ENCODE data around the gene MTFR1L. TPM values are rescaled to one million over a fixed set of nuclear protein-coding genes. Genes with fewer than 3 reads are reported as not detected.

The MTFR1L gene
- total RNA-seq, 1 experiment from 2014 or later, result 26.2 TPM

DNA sequence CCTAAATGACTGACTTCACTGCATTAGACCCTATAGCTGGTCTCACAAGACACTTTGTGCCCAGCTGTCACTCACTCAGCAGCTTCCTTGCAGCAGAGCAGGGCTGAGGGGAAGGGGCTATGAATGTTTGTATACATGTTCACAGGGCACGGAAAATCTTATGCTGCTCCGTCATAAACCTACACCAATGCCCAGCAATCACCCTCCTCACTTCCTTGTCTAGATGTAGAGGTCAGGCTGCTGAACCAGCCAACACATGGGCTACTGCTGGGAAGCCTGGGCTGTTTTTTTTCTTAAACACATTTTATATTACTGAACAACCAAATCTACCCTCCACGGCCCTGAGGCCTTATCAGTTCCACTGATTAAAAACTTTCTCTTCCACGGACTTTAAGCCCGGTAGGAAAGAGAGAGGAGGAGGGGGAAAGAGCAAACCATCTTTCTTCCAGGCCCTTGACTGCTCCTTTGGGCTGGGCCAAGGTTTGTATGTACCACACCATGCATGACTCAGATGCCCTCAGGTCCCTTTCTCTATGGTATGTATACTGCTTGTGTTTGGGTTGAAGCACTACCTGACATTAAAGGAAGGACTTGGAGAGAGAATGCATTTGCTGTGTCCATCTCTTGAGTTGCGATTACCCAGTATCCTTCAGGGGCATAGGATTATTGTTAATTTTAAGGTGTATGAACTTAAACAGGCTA is 12.7 kb downstream of the MTFR1L start:
- no peaks in the 10 kb centered on the region for H3K9me3 Mint-ChIP-seq (ENCODE audit: unreplicated experiment)
- H3K4me3 Mint-ChIP-seq (ENCODE audit: unreplicated experiment), result no peak overlapping the region
- H3K4me3 ChIP-seq (ENCODE audit: low read depth, low read length), result no peak overlapping the region
- ChIA-PET POLR2A (no interaction called here), CTCF (no interaction called here)
- TF ChIP-seq, protein P1, sequence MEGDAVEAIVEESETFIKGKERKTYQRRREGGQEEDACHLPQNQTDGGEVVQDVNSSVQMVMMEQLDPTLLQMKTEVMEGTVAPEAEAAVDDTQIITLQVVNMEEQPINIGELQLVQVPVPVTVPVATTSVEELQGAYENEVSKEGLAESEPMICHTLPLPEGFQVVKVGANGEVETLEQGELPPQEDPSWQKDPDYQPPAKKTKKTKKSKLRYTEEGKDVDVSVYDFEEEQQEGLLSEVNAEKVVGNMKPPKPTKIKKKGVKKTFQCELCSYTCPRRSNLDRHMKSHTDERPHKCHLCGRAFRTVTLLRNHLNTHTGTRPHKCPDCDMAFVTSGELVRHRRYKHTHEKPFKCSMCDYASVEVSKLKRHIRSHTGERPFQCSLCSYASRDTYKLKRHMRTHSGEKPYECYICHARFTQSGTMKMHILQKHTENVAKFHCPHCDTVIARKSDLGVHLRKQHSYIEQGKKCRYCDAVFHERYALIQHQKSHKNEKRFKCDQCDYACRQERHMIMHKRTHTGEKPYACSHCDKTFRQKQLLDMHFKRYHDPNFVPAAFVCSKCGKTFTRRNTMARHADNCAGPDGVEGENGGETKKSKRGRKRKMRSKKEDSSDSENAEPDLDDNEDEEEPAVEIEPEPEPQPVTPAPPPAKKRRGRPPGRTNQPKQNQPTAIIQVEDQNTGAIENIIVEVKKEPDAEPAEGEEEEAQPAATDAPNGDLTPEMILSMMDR (IDR thresholded peaks at IDR 0.05; ENCODE audit: insufficient read depth in 1 of 2, low read depth in 1 of 2, low read length in 1 of 2, severe bottlenecking in 1 of 2, unreplicated experiment in 1 of 2), result no peak
- intact Hi-C loops (cut with micrococcal nuclease; ENCODE audit: unreplicated experiment), result no loop called here
- H3K27ac Mint-ChIP-seq (ENCODE audit: unreplicated experiment), result no peak overlapping the region
- TSS peak; percentile 26 for BruUV-seq (replicated peaks)
- peaks cover 5% of the 10 kb centered on the region for H3K4me1 Mint-ChIP-seq (ENCODE audit: low read depth, unreplicated experiment)
- DNase-seq, result no peak
- peaks cover 65% of the 10 kb centered on the region for H3K36me3 Mint-ChIP-seq (ENCODE audit: insufficient read depth, unreplicated experiment)
- H3K4me1 ChIP-seq, result no peaks in the 10 kb centered on the region
- no peaks in the 10 kb centered on the region for H3K27me3 Mint-ChIP-seq (ENCODE audit: insufficient read depth, unreplicated experiment)
- no peaks in the 10 kb centered on the region for H3K27me3 ChIP-seq (replicated peaks; ENCODE audit: control insufficient read depth, insufficient read depth, low read length)
- peaks cover 1% of the 10 kb centered on the region for H3K36me3 ChIP-seq (ENCODE audit: control insufficient read depth, insufficient read depth, low read length)
- H3K9me3 ChIP-seq, result no peaks in the 10 kb centered on the region

DNA sequence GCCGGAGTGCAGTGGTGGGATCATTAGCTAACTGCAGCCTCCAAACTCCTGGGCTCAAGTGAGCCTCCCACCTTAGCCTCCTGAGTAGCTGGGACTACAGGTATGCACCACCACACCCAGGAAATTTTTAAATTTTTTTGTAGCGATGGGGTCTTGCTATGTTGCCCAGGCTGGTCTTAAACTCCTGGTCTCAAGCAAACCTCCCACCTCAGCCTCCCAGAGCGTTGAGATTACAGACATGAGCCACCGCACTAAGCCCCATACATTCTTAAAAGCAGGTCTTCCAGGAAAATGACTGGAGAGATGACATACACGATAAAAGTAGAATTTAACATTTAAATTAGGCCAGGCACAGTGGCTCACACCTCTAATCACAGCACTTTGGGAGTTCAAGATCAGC is 13.4 kb downstream of the MTFR1L start:
- no peaks in the 10 kb centered on the region for H3K27me3 Mint-ChIP-seq (ENCODE audit: insufficient read depth, unreplicated experiment)
- H3K36me3 Mint-ChIP-seq (ENCODE audit: insufficient read depth, unreplicated experiment), result peaks cover 60% of the 10 kb centered on the region
- Histone ChIP-seq H3K4me1 (no peaks in the 10 kb centered on the region), H3K9me3 (no peaks in the 10 kb centered on the region), H3K4me3 (ENCODE audit: low read depth, low read length) (no peak overlapping the region), H3K27me3 (replicated peaks; ENCODE audit: control insufficient read depth, insufficient read depth, low read length) (no peaks in the 10 kb centered on the region), H3K36me3 (ENCODE audit: control insufficient read depth, insufficient read depth, low read length) (peaks cover 1% of the 10 kb centered on the region)
- intact Hi-C loops (cut with micrococcal nuclease; ENCODE audit: unreplicated experiment), result no loop called here
- no peaks in the 10 kb centered on the region for H3K9me3 Mint-ChIP-seq (ENCODE audit: unreplicated experiment)
- TF ChIP-seq, protein P1 (IDR thresholded peaks at IDR 0.05; ENCODE audit: insufficient read depth in 1 of 2, low read depth in 1 of 2, low read length in 1 of 2, severe bottlenecking in 1 of 2, unreplicated experiment in 1 of 2), result no peak
- peaks cover 6% of the 10 kb centered on the region for H3K4me1 Mint-ChIP-seq (ENCODE audit: low read depth, unreplicated experiment)
- POLR2A ChIA-PET, result no interaction called here
- H3K27ac Mint-ChIP-seq (ENCODE audit: unreplicated experiment), result no peak overlapping the region
- no peak for DNase-seq
- CTCF ChIA-PET, result no interaction called here
- BruUV-seq (replicated peaks), result no TSS peak
- no peak overlapping the region for H3K4me3 Mint-ChIP-seq (ENCODE audit: unreplicated experiment)

DNA sequence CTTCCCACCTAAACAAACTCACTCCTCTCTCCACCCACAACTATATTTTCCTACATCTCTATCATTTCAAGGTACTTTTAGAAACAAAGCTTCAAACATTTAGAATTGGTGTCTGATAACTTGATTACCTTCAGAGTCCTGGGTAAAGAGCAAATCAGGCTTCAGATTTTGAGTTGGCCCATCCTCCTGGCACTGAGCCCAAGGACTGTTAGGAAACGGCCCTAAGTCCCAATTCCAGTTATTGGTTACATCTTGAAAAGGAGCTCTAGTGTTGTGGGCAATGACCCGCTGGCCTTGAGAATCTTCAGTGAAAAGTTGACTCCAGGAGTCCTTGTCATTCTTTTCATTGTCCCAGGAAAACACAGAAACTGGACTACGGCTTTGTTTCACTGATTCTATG is 15.1 kb downstream of the MTFR1L start:
- peaks cover 6% of the 10 kb centered on the region for H3K4me1 Mint-ChIP-seq (ENCODE audit: low read depth, unreplicated experiment)
- TF ChIP-seq, protein P1 (IDR thresholded peaks at IDR 0.05; ENCODE audit: insufficient read depth in 1 of 2, low read depth in 1 of 2, low read length in 1 of 2, severe bottlenecking in 1 of 2, unreplicated experiment in 1 of 2), result no peak
- no TSS peak for BruUV-seq (replicated peaks)
- Histone ChIP-seq H3K4me1 (no peaks in the 10 kb centered on the region), H3K9me3 (no peaks in the 10 kb centered on the region), H3K27me3 (replicated peaks; ENCODE audit: control insufficient read depth, insufficient read depth, low read length) (no peaks in the 10 kb centered on the region), H3K4me3 (ENCODE audit: low read depth, low read length) (no peak overlapping the region), H3K36me3 (ENCODE audit: control insufficient read depth, insufficient read depth, low read length) (peaks cover 1% of the 10 kb centered on the region)
- intact Hi-C loops (cut with micrococcal nuclease; ENCODE audit: unreplicated experiment), result no loop called here
- H3K27ac Mint-ChIP-seq (ENCODE audit: unreplicated experiment), result no peak overlapping the region
- H3K9me3 Mint-ChIP-seq (ENCODE audit: unreplicated experiment), result no peaks in the 10 kb centered on the region
- peaks cover 50% of the 10 kb centered on the region for H3K36me3 Mint-ChIP-seq (ENCODE audit: insufficient read depth, unreplicated experiment)
- no peak overlapping the region for H3K4me3 Mint-ChIP-seq (ENCODE audit: unreplicated experiment)
- DNase-seq, result no peak
- ChIA-PET CTCF (interaction anchor here (0.6 kb wide), 1 partner anchor 57 kb away, joined by 3 read pairs; no protein-coding TSS in a partner anchor), POLR2A (no interaction called here)
- H3K27me3 Mint-ChIP-seq (ENCODE audit: insufficient read depth, unreplicated experiment), result no peaks in the 10 kb centered on the region

Data from Caco-2 (cell line).